H1 (cell line): ENCODE data around the gene DPYD. TPM values are rescaled to one million over a fixed set of nuclear protein-coding genes. Genes with fewer than 3 reads are reported as not detected.

Experiments used
- NANOG ChIP-seq: IDR thresholded peaks from 2 replicates; pipeline ENCODE4 v1.6.1; 2011; ENCODE audit warnings: low read length, low read depth, mild to moderate bottlenecking, inconsistent platforms; ENCODE audit not compliant: insufficient read depth, poor library complexity, severe bottlenecking
- RAD21 ChIP-seq, 2 experiments: IDR thresholded peaks in 1 of 2; conservative IDR thresholded peaks in 1 of 2; 2 replicates each; pipeline ENCODE4 v1.6.1; 2011; ENCODE audit warnings: low read depth in 2 of 2, low read length in 2 of 2, improper control_type of control experiment in 1 of 2, inconsistent platforms in 1 of 2, mild to moderate bottlenecking in 1 of 2, moderate library complexity in 1 of 2
- RNF2 ChIP-seq: fragments of 200-900, 300-1000 bp; sonication (generic); IDR thresholded peaks from 2 replicates; pipeline ENCODE4 v1.7.1; 2016; ENCODE audit warnings: borderline replicate concordance, low read depth, mild to moderate bottlenecking, antibody characterized with exemption, low read length; ENCODE audit not compliant: poor library complexity, severe bottlenecking; ENCODE audit errors: missing control alignments
- SAP30 ChIP-seq: fragments of 300-600 bp; sonication (generic); IDR thresholded peaks from 2 replicates; pipeline ENCODE4 v1.7.1; 2012; ENCODE audit warnings: low read length, moderate library complexity, mild to moderate bottlenecking, inconsistent platforms; ENCODE audit not compliant: insufficient read depth, insufficient replicate concordance
- SP4 ChIP-seq: IDR thresholded peaks from 2 replicates; pipeline ENCODE4 v1.6.1; 2012; ENCODE audit warnings: low read length, inconsistent platforms
- polyA plus RNA-seq, 7 experiments: library from polyadenylated mRNA; depleted of rRNA in 3 of 7; stranded (reverse) in 5 of 7; unstranded in 2 of 7; fragments of >200 nt in 5 of 7; fragments of 200-250 nt in 2 of 7; gene quantifications; 1 replicate in 5 of 7; 2 replicates in 1 of 7; 4 replicates in 1 of 7; pipeline versions ENCODE4 v1.2.1 to v1.2.3, GENCODE V29; 2011 to 2013; ENCODE audit warnings: missing spikeins in 2 of 7, mixed read lengths in 2 of 7
- total RNA-seq: library from RNA; stranded (reverse); fragmentation: NEBNext Ultra II Directional; extraction: Animal tissue kit (Norgen Biotek cat#: 25700); gene quantifications from 2 replicates; pipeline ENCODE4 v1.2.1, GENCODE V29; 2021

DPYD gene
- total and polyA plus RNA-seq, 2 of the 8 experiments (the other 6 are each of a cell fraction or from before 2014, with no cell fraction given): 0.29 to 0.73 TPM

DNA sequence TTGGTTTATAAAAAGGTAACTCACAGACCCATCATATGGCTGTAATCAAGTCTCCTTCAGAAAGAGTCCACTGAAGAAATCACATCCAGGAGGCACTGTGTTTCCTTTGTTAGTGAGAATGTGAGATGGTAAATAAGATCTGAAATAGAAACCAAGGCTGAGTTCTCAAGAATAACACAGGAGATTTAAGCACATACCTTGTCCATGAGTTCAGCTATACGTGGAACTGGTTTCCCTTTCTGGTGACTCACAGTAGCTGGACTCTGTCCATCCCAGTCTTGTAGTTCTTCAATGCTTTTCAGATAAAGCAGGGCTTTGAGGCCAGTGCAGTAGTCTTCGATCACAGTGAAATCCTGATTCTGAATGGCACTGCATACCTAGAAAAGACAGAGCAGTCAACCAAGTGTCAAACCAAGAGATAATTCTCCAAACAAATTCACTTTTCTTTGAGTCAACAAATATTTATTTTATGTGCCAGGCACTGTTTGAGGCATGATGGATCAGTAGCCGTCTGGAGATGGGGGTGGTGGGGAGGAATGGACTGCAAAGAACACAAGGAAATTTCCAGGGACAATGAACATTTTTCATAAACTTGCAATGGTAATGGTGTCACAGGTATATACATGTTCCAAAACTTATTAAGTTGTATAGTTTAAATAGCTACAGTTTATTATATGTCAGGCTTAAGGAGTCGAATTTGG, 727.8 kb downstream of the DPYD start (continued):
- no peak for TF ChIP-seq RAD21 (IDR thresholded peaks at IDR 0.05 in 1 of 2, conservative IDR thresholded peaks at IDR 0.05 in 1 of 2; ENCODE audit: low read depth in 2 of 2, low read length in 2 of 2)
- no peak for TF ChIP-seq NANOG
- no peak for TF ChIP-seq RNF2
- no peak for TF ChIP-seq SP4
- no peak for TF ChIP-seq SAP30
